ENCODE results near the gene CACNA1H. TPM values are rescaled to one million over a fixed set of nuclear protein-coding genes. Genes with fewer than 3 reads are reported as not detected.

The CACNA1H gene
- total and polyA plus RNA-seq, 2 of the 8 experiments (the other 6 are each of a cell fraction or from before 2014, with no cell fraction given) = 14.0 to 28.7 TPM

DNA sequence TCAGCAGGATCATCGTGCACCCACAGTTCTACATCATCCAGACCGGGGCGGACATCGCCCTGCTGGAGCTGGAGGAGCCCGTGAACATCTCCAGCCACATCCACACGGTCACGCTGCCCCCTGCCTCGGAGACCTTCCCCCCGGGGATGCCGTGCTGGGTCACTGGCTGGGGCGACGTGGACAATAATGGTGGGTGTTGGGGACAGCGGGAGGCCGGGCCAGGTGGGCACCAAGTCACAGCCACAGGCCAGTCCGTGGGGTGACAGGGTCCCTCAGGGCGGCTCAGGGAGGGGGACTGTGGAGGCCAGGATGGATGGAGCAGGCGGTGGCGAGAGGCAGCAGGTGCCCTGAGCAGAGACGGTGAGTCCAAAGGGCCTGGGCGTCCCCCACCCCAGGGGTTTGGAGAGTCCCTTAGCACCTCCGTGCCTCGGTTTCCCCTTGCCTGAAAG lies 104.0 kb downstream of the CACNA1H start:
- no peak overlapping the region for H2BK120ac ChIP-seq (replicated peaks; ENCODE audit: low read depth, low read length)
- no peaks in the 10 kb centered on the region for H3K36me3 ChIP-seq (ENCODE audit: control insufficient read depth in 2 of 4, insufficient read depth in 4 of 4, low read length in 3 of 4)
- no peaks in the 10 kb centered on the region for H3K79me1 ChIP-seq (ENCODE audit: low read depth, low read length)
- H3K9me3 ChIP-seq (ENCODE audit: insufficient read depth in 2 of 2, low read depth in 1 of 2, low read length in 1 of 2) = no peaks in the 10 kb centered on the region
- H3K27ac ChIP-seq (ENCODE audit: low read depth, low read length) = no peak overlapping the region
- no peak overlapping the region; the same call in 1 of the 2 replicates for H4K8ac ChIP-seq (ENCODE audit: extremely low read depth, insufficient read depth, low read length)
- no peak overlapping the region for H3K4me3 ChIP-seq (ENCODE audit: extremely low read depth in 1 of 4, insufficient read depth in 2 of 4, low read depth in 3 of 4, low read length in 4 of 4)
- CTCF ChIA-PET (ENCODE audit: partially characterized antibody) = interaction anchor here (0.6 to 1.5 kb wide), 2 partner anchors 30 to 61 kb away, joined by 3 read pairs; no protein-coding TSS in a partner anchor
- H2BK20ac ChIP-seq (ENCODE audit: low read length) = no peak overlapping the region
- no peak overlapping the region for H4K91ac ChIP-seq (replicated peaks; ENCODE audit: insufficient read length, low read length)
- H2BK5ac ChIP-seq (ENCODE audit: low read depth, low read length) = no peak overlapping the region
- TF ChIP-seq, protein P1, sequence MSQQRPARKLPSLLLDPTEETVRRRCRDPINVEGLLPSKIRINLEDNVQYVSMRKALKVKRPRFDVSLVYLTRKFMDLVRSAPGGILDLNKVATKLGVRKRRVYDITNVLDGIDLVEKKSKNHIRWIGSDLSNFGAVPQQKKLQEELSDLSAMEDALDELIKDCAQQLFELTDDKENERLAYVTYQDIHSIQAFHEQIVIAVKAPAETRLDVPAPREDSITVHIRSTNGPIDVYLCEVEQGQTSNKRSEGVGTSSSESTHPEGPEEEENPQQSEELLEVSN (IDR thresholded peaks at IDR 0.05) = no peak
- TF ChIP-seq TBP (IDR thresholded peaks at IDR 0.05; ENCODE audit: low read depth, low read length) (no peak), BACH1 (IDR thresholded peaks at IDR 0.05; ENCODE audit: low read length) (no peak), JUN (IDR thresholded peaks at IDR 0.05; ENCODE audit: low read depth, low read length) (no peak), ZNF274 (IDR thresholded peaks at IDR 0.05; ENCODE audit: borderline replicate concordance, extremely low read depth, low read length) (no peak), HDAC2 (IDR thresholded peaks at IDR 0.05; ENCODE audit: borderline replicate concordance in 1 of 2, low read depth in 2 of 2, low read length in 2 of 2) (no peak), SIX5 (IDR thresholded peaks at IDR 0.05; ENCODE audit: low read depth, low read length) (no peak), RBBP5 (IDR thresholded peaks at IDR 0.05; ENCODE audit: borderline replicate concordance, low read depth, low read length) (no peak)
- TF ChIP-seq, protein P2, sequence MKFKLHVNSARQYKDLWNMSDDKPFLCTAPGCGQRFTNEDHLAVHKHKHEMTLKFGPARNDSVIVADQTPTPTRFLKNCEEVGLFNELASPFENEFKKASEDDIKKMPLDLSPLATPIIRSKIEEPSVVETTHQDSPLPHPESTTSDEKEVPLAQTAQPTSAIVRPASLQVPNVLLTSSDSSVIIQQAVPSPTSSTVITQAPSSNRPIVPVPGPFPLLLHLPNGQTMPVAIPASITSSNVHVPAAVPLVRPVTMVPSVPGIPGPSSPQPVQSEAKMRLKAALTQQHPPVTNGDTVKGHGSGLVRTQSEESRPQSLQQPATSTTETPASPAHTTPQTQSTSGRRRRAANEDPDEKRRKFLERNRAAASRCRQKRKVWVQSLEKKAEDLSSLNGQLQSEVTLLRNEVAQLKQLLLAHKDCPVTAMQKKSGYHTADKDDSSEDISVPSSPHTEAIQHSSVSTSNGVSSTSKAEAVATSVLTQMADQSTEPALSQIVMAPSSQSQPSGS (IDR thresholded peaks at IDR 0.05; ENCODE audit: low read length) = no peak
- POLR2A ChIA-PET (ENCODE audit: partially characterized antibody) = no interaction called here
- H3K23me2 ChIP-seq (ENCODE audit: low read depth, low read length) = no peaks in the 10 kb centered on the region
- FAIRE-seq = no peak
- H3K23ac ChIP-seq (ENCODE audit: insufficient read length) = no peak overlapping the region
- 80% methylated on average over 20 of the region's 22 CpGs; no CpG with 5 or more reads in 1 of the 2 experiments for WGBS, 2 experiments (ENCODE audit: extremely low coverage in 1 of 2, insufficient coverage in 1 of 2, insufficient read length in 1 of 2, insufficient replicate concordance in 2 of 2, low coverage in 1 of 2, low lambda C conversion rate in 2 of 2, missing lambda C conversion rate in 1 of 2)
- H3K9ac ChIP-seq (replicated peaks in 1 of 4; ENCODE audit: extremely low read depth in 1 of 4, low read depth in 3 of 4, low read length in 3 of 4) = no peak overlapping the region
- no peak overlapping the region for H2AK5ac ChIP-seq (ENCODE audit: low read depth, low read length)
- H4K20me1 ChIP-seq (replicated peaks in 1 of 2; ENCODE audit: control insufficient read depth in 1 of 2, insufficient read depth in 2 of 2, low read length in 2 of 2) = no peaks in the 10 kb centered on the region
- H2AFZ ChIP-seq (ENCODE audit: low read length) = no peak overlapping the region
- H4K5ac ChIP-seq (ENCODE audit: insufficient read length, low read depth, low read length) = no peak overlapping the region
- no peak overlapping the region for H2BK12ac ChIP-seq (ENCODE audit: low read depth, low read length)
- H3K4me1 ChIP-seq (replicated peaks in 1 of 4; ENCODE audit: control insufficient read depth in 3 of 4, insufficient read depth in 4 of 4, low read length in 3 of 4) = peaks cover 0 to 11% (median 8%) of the 10 kb centered on the region in 4 experiments; a peak in 6 of 7 replicates
- H3K79me2 ChIP-seq (ENCODE audit: control insufficient read depth in 1 of 2, insufficient read depth in 2 of 2, low read length in 2 of 2) = no peaks in the 10 kb centered on the region
- H3K18ac ChIP-seq (ENCODE audit: extremely low read depth, low read length) = no peak overlapping the region
- no peak overlapping the region for H3K56ac ChIP-seq (replicated peaks; ENCODE audit: insufficient read length, low read depth, low read length)
- no peak overlapping the region for H2BK15ac ChIP-seq (ENCODE audit: low read length)
- H3K4ac ChIP-seq (replicated peaks; ENCODE audit: insufficient read length, low read depth, low read length) = no peak overlapping the region
- H3K27me3 ChIP-seq (replicated peaks in 1 of 4; ENCODE audit: control insufficient read depth in 3 of 4, extremely low read depth in 1 of 4, insufficient read depth in 3 of 4, low read length in 3 of 4) = peaks cover 0 to 27% (median 12%) of the 10 kb centered on the region in 4 experiments; a peak in 5 of 7 replicates
- no peak overlapping the region for H3K4me2 ChIP-seq (ENCODE audit: insufficient read depth in 1 of 2, low read depth in 2 of 2, low read length in 2 of 2)
- H3K14ac ChIP-seq (ENCODE audit: insufficient read length) = no peak overlapping the region
- DNase-seq (ENCODE audit: low read depth in 1 of 2, low spot score in 2 of 2) = no peak
